Stimulated activated CD4-positive, alpha-beta T cell treated with anti-CD3 and anti-CD28 coated beads, TNF-alpha, amount 100 ng/mL, for 48 hours (primary cell): ENCODE measurements around the gene ZMAT5.

Experiments
- DNase-seq, 3 donors: peaks; one replicate each; pipeline ENCODE4 v3.0.0-alpha.2; 2020; ENCODE audit warnings: low read depth in 3 of 3

Gene ZMAT5

GRCh38 chr22:29731058-29731850 lies 35.6 kb downstream of the ZMAT5 start:
- DNase-seq = no peak

DNA sequence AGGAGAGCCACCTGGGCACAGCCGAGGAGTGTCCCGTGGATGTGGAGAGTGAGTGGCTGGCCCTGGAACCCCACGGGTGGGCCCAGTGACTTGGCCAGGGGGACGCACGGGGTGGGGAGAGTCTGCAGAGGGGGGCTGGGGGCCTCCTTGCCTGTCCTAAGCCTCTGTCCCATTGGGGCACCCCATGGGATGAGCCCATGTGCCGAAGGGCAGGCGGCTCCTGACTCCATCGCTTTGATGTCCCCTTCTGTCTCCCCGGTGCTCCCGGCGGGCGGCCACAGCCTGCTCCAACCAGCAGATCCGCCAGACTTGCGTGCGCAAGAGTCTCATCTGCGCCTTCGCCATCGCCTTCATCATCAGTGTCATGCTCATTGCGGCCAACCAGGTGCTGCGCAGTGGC lies 37.6 kb downstream of the ZMAT5 start:
- DNase-seq = no peak

DNA sequence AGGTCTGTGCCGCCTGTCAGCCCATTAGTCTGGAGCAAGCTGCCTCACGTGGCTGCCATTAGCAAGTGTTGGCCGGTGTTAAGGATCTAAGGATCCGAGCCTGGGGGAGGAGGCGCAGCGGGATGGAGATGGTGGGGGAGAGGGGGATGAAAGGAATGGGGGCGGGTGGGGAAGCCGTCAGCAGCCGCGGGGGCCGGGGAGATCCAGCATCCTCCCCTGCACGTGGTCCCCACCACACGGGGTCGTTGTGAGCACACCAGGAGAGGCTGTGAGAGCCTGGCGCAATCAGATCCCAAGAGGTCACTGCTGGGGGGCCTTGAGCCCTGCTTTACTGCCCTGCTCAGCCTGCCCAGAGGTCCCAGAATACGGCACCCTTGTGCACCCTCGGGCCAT lies 39.7 kb downstream of the ZMAT5 start:
- DNase-seq = no peak

DNA sequence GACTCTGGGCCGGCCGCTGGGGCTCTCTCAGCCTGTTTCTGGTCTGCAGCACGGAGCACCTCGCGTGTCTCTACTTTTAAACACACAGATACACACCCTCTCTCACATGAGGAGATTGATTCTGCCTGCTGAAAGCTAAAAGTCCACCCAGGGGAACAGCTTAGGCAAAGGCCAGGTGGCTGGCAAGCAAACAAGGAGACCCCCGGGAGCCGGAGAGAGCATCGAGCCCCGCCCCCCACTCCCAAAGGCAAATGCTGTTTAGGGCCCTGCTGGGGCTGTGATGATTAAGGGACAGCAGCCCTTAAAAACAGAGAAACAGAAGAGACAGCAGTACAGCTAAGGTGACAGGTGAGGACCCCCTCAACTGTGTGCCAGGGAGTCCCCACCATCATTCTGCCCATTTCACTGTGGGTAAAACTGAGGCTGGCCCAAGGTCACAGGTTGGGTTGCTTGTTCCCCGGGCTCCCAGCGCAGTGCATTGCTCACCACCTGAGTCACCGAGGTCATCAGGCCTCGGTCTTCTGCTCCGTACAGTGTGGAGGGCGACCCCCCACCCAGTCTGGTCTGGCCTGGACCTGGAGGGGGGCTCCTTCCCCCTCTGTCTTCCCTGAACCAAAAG lies 40.2 kb downstream of the ZMAT5 start:
- no peak for DNase-seq

- DNase-seq = no peak
Observed at GRCh38 chr22:29726106-29726505, 40.7 kb downstream of the ZMAT5 start.

GRCh38 chr22:29724843-29725242 lies 42.0 kb downstream of the ZMAT5 start:
- DNase-seq = no peak

GRCh38 chr22:29723766-29724165 lies 43.0 kb downstream of the ZMAT5 start:
- DNase-seq = no peak

DNA sequence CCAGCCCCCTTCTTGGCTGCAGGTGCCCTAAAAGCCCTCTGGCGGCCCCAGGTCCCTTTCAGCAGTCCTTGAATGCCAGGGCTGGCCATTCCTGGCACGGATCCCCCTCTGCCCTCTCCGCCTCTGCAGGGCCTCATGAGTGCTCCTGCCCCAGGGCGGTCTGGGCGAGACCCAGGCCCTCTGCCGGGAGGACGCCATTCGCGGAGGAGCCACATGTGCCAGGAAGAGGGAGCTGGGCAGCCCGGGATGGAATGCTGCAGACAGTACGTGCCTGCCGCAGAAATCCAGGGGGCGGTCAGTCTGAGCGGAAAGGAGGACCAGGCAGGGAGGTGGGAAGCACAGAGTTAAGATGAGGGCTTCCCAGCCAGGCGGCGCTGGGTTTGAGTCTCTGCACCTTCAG lies 44.2 kb downstream of the ZMAT5 start:
- no peak for DNase-seq

DNA sequence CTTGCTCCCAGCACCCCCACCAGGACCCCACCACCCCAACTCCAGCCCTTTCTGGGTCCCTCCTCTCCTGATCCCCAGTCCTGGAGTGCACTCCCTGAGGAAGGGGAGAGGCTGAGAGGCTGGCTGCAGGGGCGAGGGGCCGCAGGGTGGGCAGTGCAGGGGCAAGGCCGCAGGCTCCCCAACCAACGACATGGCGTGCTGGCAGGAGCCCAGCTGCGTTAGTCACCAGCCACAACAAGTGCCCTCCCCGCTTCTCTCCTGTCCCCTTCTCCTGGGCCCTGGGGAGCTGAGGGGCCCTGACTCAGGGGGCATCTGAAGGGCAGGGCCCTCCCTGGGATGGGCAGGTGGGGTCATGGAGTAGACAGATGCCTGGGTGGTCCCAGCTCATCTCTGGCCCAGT lies 44.7 kb downstream of the ZMAT5 start:
- DNase-seq = no peak

DNA sequence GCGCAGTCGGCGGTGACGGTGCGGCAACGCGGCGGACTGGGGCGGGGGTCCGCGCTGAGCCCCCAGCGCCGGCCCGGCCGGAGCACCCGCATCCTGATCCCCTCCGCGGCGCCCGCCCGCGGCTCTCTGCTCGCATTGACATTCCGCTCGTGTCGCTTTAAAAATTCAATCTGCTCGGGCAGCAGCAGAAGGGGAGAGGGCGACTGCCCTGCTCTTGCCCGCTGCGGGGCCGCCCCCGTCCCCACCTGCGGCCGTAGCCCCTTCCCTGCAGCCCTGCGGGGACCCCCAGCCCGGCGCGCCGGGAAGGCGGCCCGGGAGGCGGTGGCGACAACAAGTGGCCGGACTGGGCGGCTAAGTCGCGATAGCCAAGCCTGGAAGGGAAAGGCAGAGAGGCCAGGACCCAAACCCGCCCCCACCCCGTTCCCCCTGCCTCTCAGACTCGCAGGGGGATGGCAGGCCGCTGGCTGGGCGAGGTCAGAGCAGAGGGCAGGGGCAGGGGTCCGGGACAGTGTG lies 45.9 kb downstream of the ZMAT5 start:
- no peak for DNase-seq

- DNase-seq = no peak
Observed at GRCh38 chr22:29719899-29720645, 46.7 kb downstream of the ZMAT5 start, which contains the start of gene CABP7. Gene CABP7, plus strand, starts transcription at chr22:29720003. Its CDS starts 422 bp downstream, at chr22:29720425.

DNA sequence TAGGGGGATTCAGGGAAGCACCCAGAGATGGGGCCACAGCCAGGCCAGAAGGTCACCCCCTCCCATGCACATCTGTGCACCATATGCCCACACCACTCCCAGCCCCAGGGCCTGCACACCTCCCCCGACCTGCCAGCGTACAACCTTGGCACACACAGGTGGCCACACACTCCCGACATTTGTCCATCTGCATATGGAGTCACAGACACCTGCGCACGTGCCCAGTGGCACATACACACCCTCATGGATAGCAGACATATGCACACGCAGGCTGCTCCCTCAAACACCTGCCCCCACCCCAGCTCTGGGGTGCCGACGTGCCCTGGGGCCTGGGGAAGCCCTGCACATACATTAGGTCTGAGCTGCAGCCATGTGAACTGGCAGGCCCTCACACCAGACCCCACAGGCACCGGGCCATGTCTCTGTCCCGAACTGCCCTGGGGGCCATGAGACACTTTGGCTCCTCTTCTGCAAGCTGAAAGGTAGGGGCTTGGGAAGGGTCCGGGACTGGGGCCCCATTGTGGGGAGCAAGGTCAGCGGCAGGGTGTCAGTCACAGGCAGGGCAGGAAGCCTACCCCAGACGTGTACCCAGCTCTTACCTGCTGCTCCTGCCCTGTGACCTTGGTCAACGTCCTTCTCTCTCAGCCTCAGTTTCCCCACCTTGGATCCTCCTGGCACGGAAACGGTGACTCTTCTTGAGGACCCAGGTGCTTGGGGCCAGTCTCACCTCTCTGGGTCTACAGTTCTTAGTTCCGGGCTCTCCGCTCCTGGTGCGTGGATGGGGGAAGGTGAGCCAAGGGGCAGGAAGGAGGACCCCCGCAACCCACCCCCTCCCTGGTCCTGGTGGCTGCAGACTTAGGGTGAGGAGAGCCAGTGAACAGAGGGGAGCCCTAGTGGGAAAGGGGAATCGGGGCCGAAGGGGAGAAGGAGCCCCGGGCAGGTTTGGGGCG lies 47.6 kb downstream of the ZMAT5 start:
- no peak for DNase-seq

- no peak for DNase-seq
Observed at GRCh38 chr22:29717789-29718188, 49.0 kb downstream of the ZMAT5 start.

GRCh38 chr22:29716814-29717545 lies 49.8 kb downstream of the ZMAT5 start:
- DNase-seq = no peak

- DNase-seq = no peak
Observed at GRCh38 chr22:29715705-29716104, 51.1 kb downstream of the ZMAT5 start.

- no peak for DNase-seq
Observed at GRCh38 chr22:29715240-29715639, 51.6 kb downstream of the ZMAT5 start.

GRCh38 chr22:29713156-29713727 lies 53.6 kb downstream of the ZMAT5 start:
- no peak for DNase-seq

- no peak for DNase-seq
Observed at GRCh38 chr22:29712119-29712518, 54.7 kb downstream of the ZMAT5 start.

DNA sequence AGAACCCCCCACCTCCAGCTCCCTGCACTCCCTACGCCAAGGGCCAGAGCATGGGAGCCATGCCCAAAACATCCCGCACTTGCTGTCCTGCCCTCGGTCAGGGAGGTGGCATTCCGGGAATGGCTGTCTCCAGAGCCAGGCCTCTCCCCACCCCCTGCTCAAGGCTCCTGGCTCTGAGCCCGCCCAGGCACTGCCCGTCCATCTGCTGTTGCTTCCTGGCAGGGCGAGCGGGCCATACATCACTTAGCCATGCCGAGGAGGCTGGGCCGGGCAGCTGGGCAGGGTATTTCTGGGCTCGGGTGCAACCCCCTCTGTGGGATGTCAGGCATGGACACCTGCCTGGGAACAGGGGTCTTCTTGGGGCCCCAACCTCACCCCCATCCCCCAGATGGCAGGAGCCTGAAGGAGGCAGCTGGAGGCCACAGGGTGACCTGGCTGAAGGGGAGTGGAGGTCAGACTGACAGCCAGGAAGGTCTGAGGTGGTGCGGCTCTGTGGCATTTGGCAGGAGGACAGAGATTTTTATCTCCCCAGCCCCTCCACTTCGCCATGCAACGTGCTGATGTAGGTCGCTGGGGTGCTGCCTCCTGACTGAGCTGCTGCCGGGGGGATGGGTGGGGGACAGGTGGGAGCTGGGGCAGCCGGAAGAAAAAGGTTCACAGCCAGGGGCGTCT lies 55.7 kb downstream of the ZMAT5 start:
- no peak for DNase-seq

DNA sequence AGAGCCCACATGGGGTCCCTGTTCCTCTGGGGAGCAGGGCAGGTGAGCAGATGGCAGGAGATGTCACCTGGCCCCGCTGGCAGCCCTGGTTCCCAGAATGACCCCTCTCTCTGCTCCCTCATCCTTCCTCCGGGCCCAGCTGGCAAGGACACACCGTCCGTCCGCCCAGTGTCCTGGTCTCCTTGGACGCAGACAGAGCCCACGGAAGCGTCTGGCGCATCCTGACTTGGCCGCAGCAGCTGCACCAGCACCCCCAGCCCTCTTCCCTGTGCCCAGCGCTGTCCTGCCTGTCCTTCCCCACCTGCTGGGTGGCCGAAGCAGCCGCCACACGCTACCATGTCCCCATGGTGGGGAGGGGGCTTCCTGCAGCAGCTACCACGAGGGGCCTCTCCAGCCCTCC lies 56.6 kb downstream of the ZMAT5 start:
- DNase-seq = no peak
